Measurements from ENCODE around the gene BAIAP3.

Gene BAIAP3

DNA sequence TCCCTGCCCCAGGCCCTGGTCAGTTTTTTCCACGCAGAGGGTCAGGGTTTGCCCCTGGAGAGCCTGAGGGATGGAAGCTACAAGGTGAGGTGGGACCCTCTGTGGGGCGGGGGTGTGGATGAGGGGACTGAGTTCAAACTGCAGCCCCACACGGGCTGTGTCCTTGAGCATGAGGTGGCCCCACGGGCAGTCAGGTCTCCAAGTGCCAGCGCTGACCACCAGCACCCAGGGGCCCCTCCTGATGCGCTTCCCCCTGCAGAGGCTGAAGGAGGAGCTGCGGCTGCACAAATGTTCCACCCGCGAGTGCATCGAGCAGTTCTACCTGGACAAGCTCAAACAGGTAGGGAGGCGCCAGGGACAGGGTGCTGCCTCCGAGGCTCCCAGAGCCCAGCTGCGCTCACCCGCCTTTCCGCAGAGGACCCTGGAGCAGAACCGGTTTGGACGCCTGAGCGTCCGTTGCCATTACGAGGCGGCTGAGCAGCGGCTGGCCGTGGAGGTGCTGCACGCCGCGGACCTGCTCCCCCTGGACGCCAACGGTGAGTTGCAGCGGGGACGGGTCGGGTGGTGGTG lies 13.9 kb downstream of the BAIAP3 start:
- Histone ChIP-seq H3K4me3 (ENCODE audit: insufficient read length, low read depth) (no peak overlapping the region), H3K9me3 (ENCODE audit: insufficient read depth, low read length) (no peaks in the 10 kb centered on the region), H3K9ac (ENCODE audit: insufficient read length, low read depth) (no peak overlapping the region), H3K4me1 (ENCODE audit: insufficient read depth, insufficient read length) (peaks cover 12% of the 10 kb centered on the region), H3K36me3 (ENCODE audit: insufficient read depth, insufficient read length, low read length) (peaks cover 39% of the 10 kb centered on the region), H3K27me3 (ENCODE audit: insufficient read depth, insufficient read length) (peaks cover 2% of the 10 kb centered on the region)
- no peak for DNase-seq (ENCODE audit: low read depth, low spot score)
- TF ChIP-seq SUZ12 (IDR thresholded peaks at IDR 0.05; ENCODE audit: extremely low read depth, insufficient read depth, insufficient read length), result no peak

DNA sequence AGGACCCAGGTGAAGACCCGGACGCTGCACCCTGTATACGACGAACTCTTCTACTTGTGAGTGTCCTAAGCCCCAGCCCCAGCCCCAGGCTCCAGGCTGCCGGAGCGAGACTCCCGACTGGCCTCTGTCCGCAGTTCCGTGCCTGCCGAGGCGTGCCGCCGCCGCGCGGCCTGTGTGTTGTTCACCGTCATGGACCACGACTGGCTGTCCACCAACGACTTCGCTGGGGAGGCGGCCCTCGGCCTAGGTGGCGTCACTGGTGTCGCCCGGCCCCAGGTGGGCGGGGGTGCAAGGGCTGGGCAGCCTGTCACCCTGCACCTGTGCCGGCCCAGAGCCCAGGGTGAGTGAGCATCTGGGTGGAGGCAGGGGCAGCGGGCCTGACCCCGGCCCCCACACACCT lies 14.5 kb downstream of the BAIAP3 start:
- TF ChIP-seq ZNF274 (IDR thresholded peaks at IDR 0.05; ENCODE audit: low read depth, low read length) (no peak), SUZ12 (IDR thresholded peaks at IDR 0.05; ENCODE audit: extremely low read depth, insufficient read depth, insufficient read length) (no peak), YY1 (IDR thresholded peaks at IDR 0.05; ENCODE audit: insufficient read depth, insufficient read length) (no peak)
- peaks cover 39% of the 10 kb centered on the region for H3K36me3 ChIP-seq (ENCODE audit: insufficient read depth, insufficient read length, low read length)
- peaks cover 10% of the 10 kb centered on the region for H3K4me1 ChIP-seq (ENCODE audit: insufficient read depth, insufficient read length)
- no peak overlapping the region for H3K4me3 ChIP-seq (ENCODE audit: insufficient read length, low read depth)
- H3K9me3 ChIP-seq (ENCODE audit: insufficient read depth, low read length), result no peaks in the 10 kb centered on the region
- DNase-seq (ENCODE audit: low read depth, low spot score), result no peak
- H3K9ac ChIP-seq (ENCODE audit: insufficient read length, low read depth), result no peak overlapping the region
- H3K27me3 ChIP-seq (ENCODE audit: insufficient read depth, insufficient read length), result no peaks in the 10 kb centered on the region

DNA sequence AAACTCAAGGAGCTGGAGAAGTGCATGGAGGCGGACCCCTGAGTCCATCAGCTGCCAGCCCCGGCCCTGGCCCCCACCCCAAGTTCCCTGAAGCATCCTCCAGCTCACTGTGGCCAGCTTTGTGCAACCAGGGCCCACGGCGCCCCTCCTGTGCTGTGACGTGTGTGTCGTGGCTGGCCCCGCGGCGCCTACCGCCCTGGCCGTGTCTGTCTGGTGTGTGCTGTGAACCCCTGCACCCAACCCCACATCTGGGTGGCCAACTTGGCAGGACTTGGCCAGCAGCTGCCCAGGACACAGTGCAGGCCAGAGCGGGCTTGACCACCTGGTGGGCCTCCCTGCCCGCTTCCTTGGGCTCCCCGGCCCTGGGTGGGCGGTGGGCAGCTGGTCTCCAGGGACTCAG lies 15.0 kb downstream of the BAIAP3 start:
- H3K9ac ChIP-seq (ENCODE audit: insufficient read length, low read depth), result no peak overlapping the region
- H3K27me3 ChIP-seq (ENCODE audit: insufficient read depth, insufficient read length), result no peaks in the 10 kb centered on the region
- no peak for TF ChIP-seq ZNF274 (IDR thresholded peaks at IDR 0.05; ENCODE audit: low read depth, low read length)
- TF ChIP-seq SUZ12 (IDR thresholded peaks at IDR 0.05; ENCODE audit: extremely low read depth, insufficient read depth, insufficient read length), result no peak
- TF ChIP-seq YY1 (IDR thresholded peaks at IDR 0.05; ENCODE audit: insufficient read depth, insufficient read length), result no peak
- peaks cover 39% of the 10 kb centered on the region for H3K36me3 ChIP-seq (ENCODE audit: insufficient read depth, insufficient read length, low read length)
- DNase-seq (ENCODE audit: low read depth, low spot score), result no peak
- peaks cover 7% of the 10 kb centered on the region for H3K4me1 ChIP-seq (ENCODE audit: insufficient read depth, insufficient read length)
- H3K4me3 ChIP-seq (ENCODE audit: insufficient read length, low read depth), result no peak overlapping the region
- H3K9me3 ChIP-seq (ENCODE audit: insufficient read depth, low read length), result no peaks in the 10 kb centered on the region

DNA sequence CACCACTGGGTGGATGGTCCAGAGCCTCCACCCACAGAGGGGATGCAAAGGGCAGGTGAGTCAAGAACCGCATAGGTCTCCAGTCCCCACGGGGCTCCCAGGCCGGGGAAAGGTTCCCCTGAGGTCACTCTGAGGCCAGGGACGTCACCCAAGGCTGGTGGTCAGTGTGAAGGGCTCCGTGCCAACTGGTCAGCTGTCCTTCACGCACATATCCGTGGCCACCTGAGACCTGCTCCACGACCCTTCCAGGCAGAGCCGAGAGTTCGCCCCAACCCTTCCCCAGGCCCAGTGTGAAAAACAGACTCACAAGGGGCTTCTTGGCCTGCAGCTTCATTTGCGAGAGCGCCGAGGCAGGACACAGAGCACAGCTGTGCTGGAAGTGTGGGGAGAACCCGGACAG lies 15.5 kb downstream of the BAIAP3 start:
- H3K4me1 ChIP-seq (ENCODE audit: insufficient read depth, insufficient read length), result peaks cover 7% of the 10 kb centered on the region
- peaks cover 40% of the 10 kb centered on the region for H3K36me3 ChIP-seq (ENCODE audit: insufficient read depth, insufficient read length, low read length)
- no peaks in the 10 kb centered on the region for H3K27me3 ChIP-seq (ENCODE audit: insufficient read depth, insufficient read length)
- no peak overlapping the region for H3K9ac ChIP-seq (ENCODE audit: insufficient read length, low read depth)
- H3K9me3 ChIP-seq (ENCODE audit: insufficient read depth, low read length), result no peaks in the 10 kb centered on the region
- DNase-seq (ENCODE audit: low read depth, low spot score), result no peak
- H3K4me3 ChIP-seq (ENCODE audit: insufficient read length, low read depth), result no peak overlapping the region
- TF ChIP-seq SUZ12 (IDR thresholded peaks at IDR 0.05; ENCODE audit: extremely low read depth, insufficient read depth, insufficient read length), result no peak
- no peak for TF ChIP-seq ZNF274 (IDR thresholded peaks at IDR 0.05; ENCODE audit: low read depth, low read length)
- no peak for TF ChIP-seq YY1 (IDR thresholded peaks at IDR 0.05; ENCODE audit: insufficient read depth, insufficient read length)

DNA sequence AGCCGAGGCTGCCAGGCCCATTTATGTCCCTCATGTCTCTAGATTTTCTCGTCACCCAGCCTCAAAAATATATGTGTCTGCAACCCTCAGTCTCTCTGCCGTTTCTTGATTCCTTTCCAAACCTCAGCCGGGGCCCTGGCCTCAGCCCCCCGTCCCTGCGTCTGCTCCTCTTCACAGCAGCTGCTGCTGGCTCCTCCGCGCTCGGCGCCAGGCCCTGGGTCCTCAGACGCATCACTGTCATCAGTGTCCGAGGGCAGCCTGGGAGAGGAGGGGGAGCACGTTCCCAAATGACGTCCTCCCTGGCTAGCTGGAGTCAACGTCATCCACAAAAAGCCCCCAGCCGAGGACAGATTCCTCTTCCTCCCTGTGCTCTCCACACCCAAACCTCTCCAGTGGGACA lies 15.9 kb downstream of the BAIAP3 start:
- no peak for DNase-seq (ENCODE audit: low read depth, low spot score)
- H3K9ac ChIP-seq (ENCODE audit: insufficient read length, low read depth), result no peak overlapping the region
- H3K9me3 ChIP-seq (ENCODE audit: insufficient read depth, low read length), result no peaks in the 10 kb centered on the region
- H3K36me3 ChIP-seq (ENCODE audit: insufficient read depth, insufficient read length, low read length), result peaks cover 44% of the 10 kb centered on the region
- H3K4me1 ChIP-seq (ENCODE audit: insufficient read depth, insufficient read length), result peaks cover 7% of the 10 kb centered on the region
- no peak for TF ChIP-seq SUZ12 (IDR thresholded peaks at IDR 0.05; ENCODE audit: extremely low read depth, insufficient read depth, insufficient read length)
- TF ChIP-seq YY1 (IDR thresholded peaks at IDR 0.05; ENCODE audit: insufficient read depth, insufficient read length), result no peak
- no peak for TF ChIP-seq ZNF274 (IDR thresholded peaks at IDR 0.05; ENCODE audit: low read depth, low read length)
- no peak overlapping the region for H3K4me3 ChIP-seq (ENCODE audit: insufficient read length, low read depth)
- no peaks in the 10 kb centered on the region for H3K27me3 ChIP-seq (ENCODE audit: insufficient read depth, insufficient read length)

DNA sequence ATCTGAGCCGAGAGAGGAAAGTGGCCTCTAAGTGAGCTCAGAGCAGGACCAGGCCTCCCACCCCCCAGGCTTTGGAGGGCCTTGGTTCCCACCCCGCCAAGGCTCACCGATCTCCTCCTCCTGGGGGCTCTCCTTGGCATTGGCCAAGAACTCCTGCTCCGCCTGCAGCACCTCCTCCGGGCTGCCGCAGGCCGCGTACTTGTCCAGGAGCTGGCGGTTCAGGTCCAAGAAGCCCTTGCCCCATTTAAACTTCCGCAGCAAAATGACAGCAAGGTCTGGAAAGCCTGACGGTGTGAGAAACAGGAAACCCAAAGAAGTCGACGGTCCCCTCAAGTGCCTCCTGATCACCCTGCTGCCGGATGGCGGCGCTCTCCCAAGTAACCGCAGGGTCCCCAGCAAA lies 16.5 kb downstream of the BAIAP3 start:
- Histone ChIP-seq H3K4me3 (ENCODE audit: insufficient read length, low read depth) (peak overlapping the region; percentile 8), H3K36me3 (ENCODE audit: insufficient read depth, insufficient read length, low read length) (peaks cover 44% of the 10 kb centered on the region), H3K4me1 (ENCODE audit: insufficient read depth, insufficient read length) (peaks cover 7% of the 10 kb centered on the region), H3K27me3 (ENCODE audit: insufficient read depth, insufficient read length) (no peaks in the 10 kb centered on the region), H3K9ac (ENCODE audit: insufficient read length, low read depth) (no peak overlapping the region), H3K9me3 (ENCODE audit: insufficient read depth, low read length) (no peaks in the 10 kb centered on the region)
- no peak for DNase-seq (ENCODE audit: low read depth, low spot score)
- TF ChIP-seq SUZ12 (IDR thresholded peaks at IDR 0.05; ENCODE audit: extremely low read depth, insufficient read depth, insufficient read length), result no peak
- no peak for TF ChIP-seq ZNF274 (IDR thresholded peaks at IDR 0.05; ENCODE audit: low read depth, low read length)
- TF ChIP-seq YY1 (IDR thresholded peaks at IDR 0.05; ENCODE audit: insufficient read depth, insufficient read length), result no peak

DNA sequence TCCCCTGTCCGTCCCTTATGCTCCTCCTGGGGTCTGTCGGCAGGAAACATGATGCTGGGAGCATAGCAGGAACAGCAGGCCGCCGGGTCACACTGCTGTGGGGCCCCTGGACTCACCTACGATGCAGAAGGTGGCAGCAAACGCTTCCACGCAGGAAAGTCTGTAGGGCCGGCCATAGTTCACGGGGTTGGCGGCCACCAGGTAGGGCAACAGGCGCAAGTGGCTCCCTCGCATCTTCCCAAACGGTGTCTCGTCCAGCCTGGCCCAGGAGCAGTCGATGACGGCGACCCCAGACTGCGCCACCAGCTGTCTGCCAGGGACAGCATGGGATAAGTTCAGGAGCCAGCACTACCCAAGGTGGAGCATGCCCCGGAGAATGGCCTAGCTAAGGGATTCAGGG lies 17.2 kb downstream of the BAIAP3 start:
- Histone ChIP-seq H3K4me1 (ENCODE audit: insufficient read depth, insufficient read length) (peaks cover 7% of the 10 kb centered on the region), H3K36me3 (ENCODE audit: insufficient read depth, insufficient read length, low read length) (peaks cover 44% of the 10 kb centered on the region), H3K9me3 (ENCODE audit: insufficient read depth, low read length) (no peaks in the 10 kb centered on the region), H3K4me3 (ENCODE audit: insufficient read length, low read depth) (peak overlapping the region; percentile 97), H3K9ac (ENCODE audit: insufficient read length, low read depth) (peak overlapping the region; percentile 97), H3K27me3 (ENCODE audit: insufficient read depth, insufficient read length) (no peaks in the 10 kb centered on the region)
- TF ChIP-seq YY1 (IDR thresholded peaks at IDR 0.05; ENCODE audit: insufficient read depth, insufficient read length), result no peak
- no peak for DNase-seq (ENCODE audit: low read depth, low spot score)

DNA sequence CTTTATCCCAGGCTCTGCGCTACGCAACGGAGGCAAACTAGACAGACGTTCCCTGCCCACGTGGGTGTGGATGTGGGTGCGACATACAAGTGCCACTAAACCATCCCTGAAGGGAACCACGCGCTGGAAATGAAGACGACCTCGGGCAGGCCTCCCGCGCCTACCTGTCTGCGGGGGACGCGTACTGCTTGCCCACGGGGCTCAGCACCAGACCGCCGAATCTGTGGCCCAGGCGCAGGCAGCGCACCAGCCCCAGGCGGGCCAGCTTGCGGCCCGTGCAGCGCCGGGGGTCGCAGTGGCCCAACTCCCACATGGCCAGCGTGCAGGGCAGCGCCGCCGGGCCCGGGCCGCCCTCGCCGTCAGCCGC lies 17.8 kb downstream of the BAIAP3 start:
- H3K36me3 ChIP-seq (ENCODE audit: insufficient read depth, insufficient read length, low read length), result peaks cover 44% of the 10 kb centered on the region
- peak overlapping the region; percentile 97 for H3K4me3 ChIP-seq (ENCODE audit: insufficient read length, low read depth)
- no peaks in the 10 kb centered on the region for H3K27me3 ChIP-seq (ENCODE audit: insufficient read depth, insufficient read length)
- no peak for TF ChIP-seq ZNF274 (IDR thresholded peaks at IDR 0.05; ENCODE audit: low read depth, low read length)
- no peak for TF ChIP-seq YY1 (IDR thresholded peaks at IDR 0.05; ENCODE audit: insufficient read depth, insufficient read length)
- no peak for TF ChIP-seq SUZ12 (IDR thresholded peaks at IDR 0.05; ENCODE audit: extremely low read depth, insufficient read depth, insufficient read length)
- no peaks in the 10 kb centered on the region for H3K9me3 ChIP-seq (ENCODE audit: insufficient read depth, low read length)
- H3K4me1 ChIP-seq (ENCODE audit: insufficient read depth, insufficient read length), result peaks cover 7% of the 10 kb centered on the region
- no peak for DNase-seq (ENCODE audit: low read depth, low spot score)
- peak overlapping the region; percentile 97 for H3K9ac ChIP-seq (ENCODE audit: insufficient read length, low read depth)
